Keratinocyte (primary cell): Measurements from ENCODE around the gene THNSL1. TPM values are rescaled to one million over a fixed set of nuclear protein-coding genes. Genes with fewer than 3 reads are reported as not detected.

Experiments used
- DNase-seq: peaks from one replicate; pipeline ENCODE4 v3.0.0-alpha.2; 2011; ENCODE audit warnings: low read depth, missing footprints, low spot score
- FAIRE-seq: peaks from 2 replicates; lab custom pipeline; 2011; peaks lifted over from hg19 to GRCh38; lab: Jason Lieb, UNC
- H2AFZ ChIP-seq: 2 replicates; pipeline ENCODE4 v1.6.0; 2012; ENCODE audit warnings: low read length, control low read depth, inconsistent platforms; ENCODE audit not compliant: control insufficient read depth
- H3K27ac ChIP-seq: 2 replicates; pipeline ENCODE4 v1.5.1; 2011; ENCODE audit warnings: low read length; ENCODE audit not compliant: control insufficient read depth, insufficient read depth
- H3K27me3 ChIP-seq: 3 replicates; pipeline ENCODE4 v1.6.0; 2011; ENCODE audit warnings: low read length; ENCODE audit not compliant: control insufficient read depth, insufficient read depth; ENCODE audit errors: extremely low read depth
- H3K36me3 ChIP-seq, 2 experiments: 2 replicates in 1 of 2; 3 replicates in 1 of 2; pipeline ENCODE4 v1.5.1; 2011; ENCODE audit warnings: low read length in 2 of 2, mild to moderate bottlenecking in 1 of 2; ENCODE audit not compliant: control insufficient read depth in 2 of 2, insufficient read depth in 2 of 2; ENCODE audit errors: extremely low read depth in 1 of 2
- H3K4me1 ChIP-seq: 3 replicates; pipeline ENCODE4 v1.5.1; 2011; ENCODE audit warnings: low read length; ENCODE audit not compliant: control insufficient read depth, insufficient read depth; ENCODE audit errors: extremely low read depth
- H3K4me2 ChIP-seq: 3 replicates; pipeline ENCODE4 v1.6.0; 2011; ENCODE audit warnings: low read depth, low read length; ENCODE audit not compliant: control insufficient read depth, insufficient read depth; ENCODE audit errors: extremely low read depth
- H3K4me3 ChIP-seq, 3 experiments: fragments of 200-600 bp in 1 of 3; sonication (generic) in 1 of 3; 2 replicates in 2 of 3; 3 replicates in 1 of 3; pipeline ENCODE4 v1.5.1; 2011 to 2016; ENCODE audit warnings: low read length in 3 of 3, mild to moderate bottlenecking in 3 of 3, control low read depth in 2 of 3, inconsistent platforms in 1 of 3, low read depth in 1 of 3, mixed read lengths in 1 of 3, mixed run types in 1 of 3, moderate library complexity in 1 of 3; ENCODE audit not compliant: control insufficient read depth in 2 of 3, insufficient read depth in 2 of 3; ENCODE audit errors: extremely low read depth in 1 of 3
- H3K79me2 ChIP-seq: 2 replicates; pipeline ENCODE4 v1.6.0; 2012; ENCODE audit warnings: low read length; ENCODE audit not compliant: control insufficient read depth, insufficient read depth
- H3K9ac ChIP-seq: 3 replicates; pipeline ENCODE4 v1.6.0; 2011; ENCODE audit warnings: low read length; ENCODE audit not compliant: control insufficient read depth, insufficient read depth; ENCODE audit errors: extremely low read depth
- H3K9me1 ChIP-seq: 3 replicates; pipeline ENCODE4 v1.6.0; 2011; ENCODE audit warnings: low read length; ENCODE audit not compliant: control insufficient read depth, insufficient read depth; ENCODE audit errors: extremely low read depth
- H3K9me3 ChIP-seq: 2 replicates; pipeline ENCODE4 v1.5.1; 2012; ENCODE audit warnings: low read depth, low read length; ENCODE audit not compliant: control insufficient read depth
- H4K20me1 ChIP-seq: 3 replicates; pipeline ENCODE4 v1.6.0; 2011; ENCODE audit warnings: low read length; ENCODE audit not compliant: control insufficient read depth, insufficient read depth; ENCODE audit errors: extremely low read depth
- CTCF ChIP-seq, 3 experiments: IDR thresholded peaks in 1 of 3; conservative IDR thresholded peaks in 1 of 3; optimal IDR thresholded peaks in 1 of 3; 2 replicates in 2 of 3; 3 replicates in 1 of 3; pipeline versions ENCODE3 to v1.5.1; 2011; ENCODE audit warnings: low read length in 3 of 3, mild to moderate bottlenecking in 3 of 3, moderate library complexity in 2 of 3, control low read depth in 1 of 3, inconsistent platforms in 1 of 3; ENCODE audit not compliant: insufficient read depth in 2 of 3; ENCODE audit errors: extremely low read depth in 1 of 3
- EZH2 ChIP-seq: IDR thresholded peaks from one replicate; pipeline ENCODE4 v1.6.1; 2012; ENCODE audit warnings: inconsistent platforms, mild to moderate bottlenecking, low read length, moderate library complexity
- dilution Hi-C: fragments of 300-500 bp; cut with MboI; formaldehyde crosslinking; loops from one replicate; pipeline ENCODE4 v1.7.0; 2020; ENCODE audit warnings: low sequenced_read_pairs; ENCODE audit not compliant: extremely low pct_ligation_motif_present
- polyA plus RNA-seq, 5 experiments: library from polyadenylated mRNA; depleted of rRNA in 3 of 5; stranded (reverse) in 3 of 5; stranded (forward) in 1 of 5; unstranded in 1 of 5; fragments of >200 nt; gene quantifications; 1 replicate in 1 of 5; 2 replicates in 3 of 5; 3 replicates in 1 of 5; pipeline versions ENCODE4 v1.2.1 to v1.2.3, GENCODE V29; 2011 to 2012; ENCODE audit warnings: missing spikeins in 2 of 5, low read depth in 1 of 5, low replicate concordance in 1 of 5

THNSL1 gene
- polyA plus RNA-seq, 1 donor (not counting 4 experiments of a cell fraction or from before 2014, with no cell fraction given), result 4.1 TPM

GRCh38 chr10:25075825-25076224, 59.4 kb downstream of the THNSL1 start:
- H3K9ac ChIP-seq, result no peak overlapping the region
- H3K27me3 ChIP-seq, result no peaks in the 10 kb centered on the region
- no peak overlapping the region for H3K4me2 ChIP-seq
- H3K4me3 ChIP-seq, result no peak overlapping the region
- no peaks in the 10 kb centered on the region for H3K9me3 ChIP-seq
- no peaks in the 10 kb centered on the region for H3K9me1 ChIP-seq
- dilution Hi-C loops, result no loop called here
- no peak overlapping the region for H2AFZ ChIP-seq
- H3K4me1 ChIP-seq, result no peaks in the 10 kb centered on the region
- TF ChIP-seq CTCF (optimal IDR thresholded peaks at IDR 0.05 in 1 of 3, IDR thresholded peaks at IDR 0.05 in 1 of 3, conservative IDR thresholded peaks at IDR 0.05 in 1 of 3; ENCODE audit: extremely low read depth in 1 of 3, insufficient read depth in 2 of 3, low read length in 3 of 3) (no peak), EZH2 (no peak)
- FAIRE-seq (no peak), DNase-seq (no peak)
- no peaks in the 10 kb centered on the region for H3K36me3 ChIP-seq
- no peak overlapping the region for H3K27ac ChIP-seq
- no peaks in the 10 kb centered on the region for H3K79me2 ChIP-seq
- no peaks in the 10 kb centered on the region for H4K20me1 ChIP-seq

Other genes starting within 250 kb of the THNSL1 start
- 1.4 to 2.2 TPM (median 1.8 TPM) in 3 replicates for gene PRTFDC1, start 64.0 kb upstream of the THNSL1 start, polyA plus RNA-seq
- 0.03 TPM in 2 of 3 replicates, not detected in the other for gene ENKUR, start 454 bp upstream of the THNSL1 start, polyA plus RNA-seq
- gene GPR158, start 158.4 kb downstream of the THNSL1 start, polyA plus RNA-seq, result not detected in 3 replicates